ENCODE measurements around the gene MAP3K21. TPM values are rescaled to one million over a fixed set of nuclear protein-coding genes. Genes with fewer than 3 reads are reported as not detected.

The MAP3K21 gene
- total and polyA plus RNA-seq, 8 donors, result 4.8 to 58.5 (median 16.1) TPM

DNA sequence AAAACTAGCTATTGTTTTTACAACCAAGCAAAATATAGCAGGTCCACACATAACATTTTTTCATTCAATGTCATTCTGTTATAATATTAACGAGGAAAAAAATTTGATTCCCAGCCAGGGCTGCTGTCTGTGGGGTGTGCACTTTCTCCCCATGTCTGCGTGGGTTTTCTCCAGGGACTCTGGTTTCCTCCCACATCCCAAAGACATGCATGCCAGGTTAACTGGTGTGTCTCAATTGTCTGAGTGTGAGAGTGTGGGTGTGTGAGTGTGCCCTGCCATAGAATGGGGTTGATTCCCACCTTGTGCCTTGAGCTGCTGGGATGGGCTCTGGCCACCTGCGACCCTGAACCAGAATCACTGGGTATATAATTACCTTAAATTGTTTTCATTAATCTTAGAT lies 60.1 kb downstream of the MAP3K21 start:
- no peaks in the 10 kb centered on the region for H3K4me1 ChIP-seq
- no peaks in the 10 kb centered on the region for H3K27me3 ChIP-seq
- no peak for DNase-seq
- H3K36me3 ChIP-seq, result peaks cover 0 to 8% (median 5%) of the 10 kb centered on the region in 4 donors
- no peak for TF ChIP-seq EP300 (IDR thresholded peaks at IDR 0.05)
- no peak for TF ChIP-seq POLR2AphosphoS5 (IDR thresholded peaks at IDR 0.05)
- no peak for TF ChIP-seq CTCF (IDR thresholded peaks at IDR 0.05)
- no peak for TF ChIP-seq POLR2A (IDR thresholded peaks at IDR 0.05)
- no peak overlapping the region for H3K4me3 ChIP-seq
- intact Hi-C loops (cut with DNase I; ENCODE audit: low total_unique reads), result no loop called here
- no peak overlapping the region for H3K27ac ChIP-seq
- 31 to 80% (median 71%) methylated on average over 3 of the region's 3 CpGs for WGBS, 5 donors
- peaks cover 0 to 5% (median 1%) of the 10 kb centered on the region in 4 donors for H3K9me3 ChIP-seq

DNA sequence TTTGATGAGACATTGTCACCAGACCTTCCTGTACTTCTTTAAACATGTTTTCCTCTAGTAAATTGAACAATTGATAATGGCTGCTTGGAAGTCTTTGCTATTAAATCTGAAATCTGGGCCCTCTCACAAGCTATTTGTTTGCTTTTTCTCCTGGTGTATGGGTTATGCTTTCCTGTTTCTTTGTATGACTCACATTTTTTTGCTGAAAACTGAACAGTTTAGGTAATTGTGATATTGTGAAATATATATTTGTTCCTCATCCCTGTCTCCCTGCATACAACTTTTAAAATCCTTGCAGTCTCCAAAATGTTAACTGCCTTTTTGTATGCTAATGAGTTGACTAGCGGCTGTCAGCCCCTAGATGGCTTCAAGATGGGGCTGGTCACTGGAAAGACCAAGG lies 61.6 kb downstream of the MAP3K21 start:
- DNase-seq, result no peak
- Histone ChIP-seq H3K4me1 (no peaks in the 10 kb centered on the region), H3K27ac (no peak overlapping the region), H3K36me3 (no peaks in the 10 kb centered on the region), H3K27me3 (peaks cover 0 to 9% (median 0%) of the 10 kb centered on the region in 3 donors), H3K9me3 (no peaks in the 10 kb centered on the region), H3K4me3 (no peak overlapping the region)
- no peak for TF ChIP-seq EP300 (IDR thresholded peaks at IDR 0.05)
- no peak for TF ChIP-seq CTCF (IDR thresholded peaks at IDR 0.05)
- no peak for TF ChIP-seq POLR2AphosphoS5 (IDR thresholded peaks at IDR 0.05)
- no peak for TF ChIP-seq POLR2A (IDR thresholded peaks at IDR 0.05)
- intact Hi-C loops (cut with DNase I; ENCODE audit: low total_unique reads), result no loop called here
- WGBS, 5 donors, result 69 to 88% (median 76%) methylated on average over 1 of the region's 1 CpG

DNA sequence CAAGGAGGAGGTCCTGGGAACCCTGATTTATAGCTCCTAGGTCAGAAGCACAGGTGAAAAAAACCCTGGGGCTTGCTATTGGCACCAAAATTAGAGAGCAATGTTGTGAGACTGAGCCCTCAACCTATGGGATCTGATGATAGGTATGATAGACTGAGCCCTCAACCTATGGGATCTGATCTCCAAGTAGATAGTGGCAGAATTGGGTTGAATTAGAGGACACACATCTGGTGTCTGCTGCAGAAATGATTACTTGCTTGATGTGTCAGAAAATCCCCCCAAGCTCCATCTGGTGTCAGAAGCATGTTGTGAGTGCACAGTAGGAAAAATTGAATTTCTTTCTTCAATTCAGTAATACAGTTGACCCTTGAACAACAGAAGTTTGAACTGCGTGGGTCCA lies 62.4 kb downstream of the MAP3K21 start:
- H3K27ac ChIP-seq, result no peak overlapping the region
- H3K36me3 ChIP-seq, result no peaks in the 10 kb centered on the region
- no peaks in the 10 kb centered on the region for H3K4me1 ChIP-seq
- DNase-seq, result no peak
- intact Hi-C loops (cut with DNase I; ENCODE audit: low total_unique reads), result no loop called here
- no peak for TF ChIP-seq POLR2A (IDR thresholded peaks at IDR 0.05)
- no peak for TF ChIP-seq POLR2AphosphoS5 (IDR thresholded peaks at IDR 0.05)
- no peak for TF ChIP-seq EP300 (IDR thresholded peaks at IDR 0.05)
- no peak for TF ChIP-seq CTCF (IDR thresholded peaks at IDR 0.05)
- WGBS, 5 donors, result 83 to 92% (median 91%) methylated on average over 1 of the region's 1 CpG
- H3K4me3 ChIP-seq, result no peak overlapping the region
- no peaks in the 10 kb centered on the region for H3K9me3 ChIP-seq
- H3K27me3 ChIP-seq, result peaks cover 0 to 11% (median 0%) of the 10 kb centered on the region in 3 donors

DNA sequence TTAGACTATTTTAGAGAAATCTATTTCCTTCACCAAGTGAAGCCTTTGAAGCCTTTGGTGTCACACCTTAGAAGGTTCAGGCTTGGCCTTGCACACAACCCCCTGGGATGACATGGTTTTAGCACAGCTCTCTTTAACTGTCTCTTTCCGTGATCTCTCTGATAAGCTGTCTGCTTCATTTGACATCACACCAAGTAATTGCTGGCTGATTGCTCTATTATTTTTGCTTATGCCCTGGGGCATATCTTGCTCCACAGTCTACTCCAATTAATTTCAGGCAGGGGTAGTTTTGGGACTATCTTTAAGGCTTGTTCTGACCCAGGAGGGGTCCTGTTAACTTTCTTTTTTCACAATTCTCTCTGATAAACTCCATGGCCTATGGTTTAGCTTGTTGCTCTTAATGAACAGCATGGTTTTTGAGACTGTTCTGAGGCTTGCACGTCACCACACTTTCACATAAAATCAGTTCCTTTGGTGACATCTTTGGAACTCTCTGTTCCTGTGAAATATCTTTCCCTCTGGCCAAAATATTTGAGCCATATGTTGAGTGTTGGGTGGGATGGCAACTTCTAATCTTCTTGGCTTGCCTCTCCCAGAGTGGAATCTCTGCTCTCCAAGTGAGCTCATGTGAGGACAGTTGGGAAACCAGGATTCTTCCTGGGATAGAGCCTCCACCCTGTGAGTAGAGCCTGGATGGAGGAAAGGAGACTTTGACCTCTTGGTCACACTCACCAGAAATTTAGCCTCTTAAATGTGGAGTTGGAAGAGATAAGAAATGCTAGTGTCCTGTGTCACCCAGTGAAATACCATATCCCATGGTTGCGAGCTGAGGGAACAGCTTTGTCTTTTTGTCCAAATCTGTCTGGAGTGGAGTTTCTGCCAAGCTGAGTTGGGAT lies 63.6 kb downstream of the MAP3K21 start:
- no peak for TF ChIP-seq POLR2AphosphoS5 (IDR thresholded peaks at IDR 0.05)
- no peak for TF ChIP-seq POLR2A (IDR thresholded peaks at IDR 0.05)
- no peak for TF ChIP-seq EP300 (IDR thresholded peaks at IDR 0.05)
- TF ChIP-seq CTCF (IDR thresholded peaks at IDR 0.05), result no peak
- WGBS, 5 donors, result 67 to 88% (median 78%) methylated on average over 3 of the region's 3 CpGs
- Histone ChIP-seq H3K4me3 (no peak overlapping the region), H3K27ac (no peak overlapping the region), H3K36me3 (no peaks in the 10 kb centered on the region), H3K27me3 (peaks cover 0 to 11% (median 0%) of the 10 kb centered on the region in 3 donors), H3K4me1 (no peaks in the 10 kb centered on the region), H3K9me3 (no peaks in the 10 kb centered on the region)
- intact Hi-C loops (cut with DNase I; ENCODE audit: low total_unique reads), result no loop called here
- DNase-seq, result no peak

Data from stomach (tissue), 9 donors.